ENCODE data around the gene MED13. TPM values are rescaled to one million over a fixed set of nuclear protein-coding genes. Genes with fewer than 3 reads are reported as not detected.
"Not testable (repeated sequence)": the region's sequence is repeated elsewhere in the genome, so short reads cannot be mapped to it uniquely, and the experiment has no call there.

The MED13 gene
- polyA plus RNA-seq, 1 donor (not counting 4 experiments of a cell fraction or from before 2014, with no cell fraction given), result 21.4 TPM

GRCh38 chr17:61897548-61898180, 167.4 kb downstream of the MED13 start:
- DNase-seq (ENCODE audit: low read depth, low spot score) (no peak), FAIRE-seq (no peak)
- H3K36me3 ChIP-seq (ENCODE audit: control insufficient read depth in 2 of 2, extremely low read depth in 1 of 2, insufficient read depth in 2 of 2, low read length in 2 of 2), result peaks cover 3 to 7% of the 10 kb centered on the region in 2 experiments
- H4K20me1 ChIP-seq (ENCODE audit: control insufficient read depth, extremely low read depth, insufficient read depth, low read length), result no peaks in the 10 kb centered on the region
- no peak overlapping the region for H3K4me2 ChIP-seq (ENCODE audit: control insufficient read depth, extremely low read depth, insufficient read depth, low read depth, low read length)
- dilution Hi-C loops (cut with MboI; ENCODE audit: extremely low pct_ligation_motif_present, low sequenced_read_pairs), result no loop called here
- H3K9me1 ChIP-seq (ENCODE audit: control insufficient read depth, extremely low read depth, insufficient read depth, low read length), result no peaks in the 10 kb centered on the region
- H3K27ac ChIP-seq (ENCODE audit: control insufficient read depth, insufficient read depth, low read length), result no peak overlapping the region
- no peaks in the 10 kb centered on the region for H3K4me1 ChIP-seq (ENCODE audit: control insufficient read depth, extremely low read depth, insufficient read depth, low read length)
- H2AFZ ChIP-seq (ENCODE audit: control insufficient read depth, low read length), result no peak overlapping the region
- H3K4me3 ChIP-seq (ENCODE audit: control insufficient read depth in 2 of 3, extremely low read depth in 1 of 3, insufficient read depth in 2 of 3, low read depth in 1 of 3, low read length in 3 of 3), result no peak overlapping the region
- TF ChIP-seq EZH2 (IDR thresholded peaks at IDR 0.05; ENCODE audit: low read length), result no peak
- no peak for TF ChIP-seq CTCF (optimal IDR thresholded peaks at IDR 0.05 in 1 of 3, IDR thresholded peaks at IDR 0.05 in 1 of 3, conservative IDR thresholded peaks at IDR 0.05 in 1 of 3; ENCODE audit: extremely low read depth in 1 of 3, insufficient read depth in 2 of 3, low read length in 3 of 3)
- no peaks in the 10 kb centered on the region for H3K27me3 ChIP-seq (ENCODE audit: control insufficient read depth, extremely low read depth, insufficient read depth, low read length)
- no peaks in the 10 kb centered on the region for H3K9me3 ChIP-seq (ENCODE audit: control insufficient read depth, low read depth, low read length)
- H3K79me2 ChIP-seq (ENCODE audit: control insufficient read depth, insufficient read depth, low read length), result no peaks in the 10 kb centered on the region
- H3K9ac ChIP-seq (ENCODE audit: control insufficient read depth, extremely low read depth, insufficient read depth, low read length), result no peak overlapping the region

GRCh38 chr17:61895391-61895790, 169.7 kb downstream of the MED13 start:
- FAIRE-seq (no peak), DNase-seq (ENCODE audit: low read depth, low spot score) (no peak)
- no peaks in the 10 kb centered on the region for H4K20me1 ChIP-seq (ENCODE audit: control insufficient read depth, extremely low read depth, insufficient read depth, low read length)
- H3K9me1 ChIP-seq (ENCODE audit: control insufficient read depth, extremely low read depth, insufficient read depth, low read length), result no peaks in the 10 kb centered on the region
- dilution Hi-C loops (cut with MboI; ENCODE audit: extremely low pct_ligation_motif_present, low sequenced_read_pairs), result no loop called here
- H3K9me3 ChIP-seq (ENCODE audit: control insufficient read depth, low read depth, low read length), result no peaks in the 10 kb centered on the region
- no peak for TF ChIP-seq EZH2 (IDR thresholded peaks at IDR 0.05; ENCODE audit: low read length)
- TF ChIP-seq CTCF (optimal IDR thresholded peaks at IDR 0.05 in 1 of 3, IDR thresholded peaks at IDR 0.05 in 1 of 3, conservative IDR thresholded peaks at IDR 0.05 in 1 of 3; ENCODE audit: extremely low read depth in 1 of 3, insufficient read depth in 2 of 3, low read length in 3 of 3), result no peak
- no peaks in the 10 kb centered on the region for H3K4me1 ChIP-seq (ENCODE audit: control insufficient read depth, extremely low read depth, insufficient read depth, low read length)
- H3K27me3 ChIP-seq (ENCODE audit: control insufficient read depth, extremely low read depth, insufficient read depth, low read length), result no peaks in the 10 kb centered on the region
- no peak overlapping the region for H3K9ac ChIP-seq (ENCODE audit: control insufficient read depth, extremely low read depth, insufficient read depth, low read length)
- H3K79me2 ChIP-seq (ENCODE audit: control insufficient read depth, insufficient read depth, low read length), result no peaks in the 10 kb centered on the region
- H3K4me2 ChIP-seq (ENCODE audit: control insufficient read depth, extremely low read depth, insufficient read depth, low read depth, low read length), result no peak overlapping the region
- H3K36me3 ChIP-seq (ENCODE audit: control insufficient read depth in 2 of 2, extremely low read depth in 1 of 2, insufficient read depth in 2 of 2, low read length in 2 of 2), result peaks cover 1 to 4% of the 10 kb centered on the region in 2 experiments
- H3K4me3 ChIP-seq (ENCODE audit: control insufficient read depth in 2 of 3, extremely low read depth in 1 of 3, insufficient read depth in 2 of 3, low read depth in 1 of 3, low read length in 3 of 3), result no peak overlapping the region
- H3K27ac ChIP-seq (ENCODE audit: control insufficient read depth, insufficient read depth, low read length), result no peak overlapping the region
- H2AFZ ChIP-seq (ENCODE audit: control insufficient read depth, low read length), result no peak overlapping the region

GRCh38 chr17:61894310-61894709, 170.8 kb downstream of the MED13 start:
- DNase-seq (ENCODE audit: low read depth, low spot score); H3K9ac ChIP-seq (ENCODE audit: control insufficient read depth, extremely low read depth, insufficient read depth, low read length); H3K79me2 ChIP-seq (ENCODE audit: control insufficient read depth, insufficient read depth, low read length); H3K4me3 ChIP-seq (ENCODE audit: control insufficient read depth in 2 of 3, extremely low read depth in 1 of 3, insufficient read depth in 2 of 3, low read depth in 1 of 3, low read length in 3 of 3); H3K9me1 ChIP-seq (ENCODE audit: control insufficient read depth, extremely low read depth, insufficient read depth, low read length); H4K20me1 ChIP-seq (ENCODE audit: control insufficient read depth, extremely low read depth, insufficient read depth, low read length); H3K36me3 ChIP-seq (ENCODE audit: control insufficient read depth in 2 of 2, extremely low read depth in 1 of 2, insufficient read depth in 2 of 2, low read length in 2 of 2); dilution Hi-C loops (cut with MboI; ENCODE audit: extremely low pct_ligation_motif_present, low sequenced_read_pairs); H3K27me3 ChIP-seq (ENCODE audit: control insufficient read depth, extremely low read depth, insufficient read depth, low read length); FAIRE-seq; H3K4me2 ChIP-seq (ENCODE audit: control insufficient read depth, extremely low read depth, insufficient read depth, low read depth, low read length); H3K27ac ChIP-seq (ENCODE audit: control insufficient read depth, insufficient read depth, low read length); H2AFZ ChIP-seq (ENCODE audit: control insufficient read depth, low read length); H3K9me3 ChIP-seq (ENCODE audit: control insufficient read depth, low read depth, low read length); H3K4me1 ChIP-seq (ENCODE audit: control insufficient read depth, extremely low read depth, insufficient read depth, low read length): not testable (repeated sequence)

Measured in keratinocyte (primary cell).